Activated CD4-positive, alpha-beta T cell treated with anti-CD3 and anti-CD28 coated beads, Interleukin-2, amount 50 U/mL, for 24 hours (primary cell): Measurements from ENCODE around the gene EIF3A.
"Not testable (repeated sequence)": the region's sequence is repeated elsewhere in the genome, so short reads cannot be mapped to it uniquely, and the experiment has no call there.

ENCODE experiments used
- DNase-seq, 2 donors: peaks; one replicate each; pipeline ENCODE4 v3.0.0-alpha.2; 2020; ENCODE audit warnings: low read depth in 1 of 2, low spot score in 1 of 2

EIF3A gene

DNA sequence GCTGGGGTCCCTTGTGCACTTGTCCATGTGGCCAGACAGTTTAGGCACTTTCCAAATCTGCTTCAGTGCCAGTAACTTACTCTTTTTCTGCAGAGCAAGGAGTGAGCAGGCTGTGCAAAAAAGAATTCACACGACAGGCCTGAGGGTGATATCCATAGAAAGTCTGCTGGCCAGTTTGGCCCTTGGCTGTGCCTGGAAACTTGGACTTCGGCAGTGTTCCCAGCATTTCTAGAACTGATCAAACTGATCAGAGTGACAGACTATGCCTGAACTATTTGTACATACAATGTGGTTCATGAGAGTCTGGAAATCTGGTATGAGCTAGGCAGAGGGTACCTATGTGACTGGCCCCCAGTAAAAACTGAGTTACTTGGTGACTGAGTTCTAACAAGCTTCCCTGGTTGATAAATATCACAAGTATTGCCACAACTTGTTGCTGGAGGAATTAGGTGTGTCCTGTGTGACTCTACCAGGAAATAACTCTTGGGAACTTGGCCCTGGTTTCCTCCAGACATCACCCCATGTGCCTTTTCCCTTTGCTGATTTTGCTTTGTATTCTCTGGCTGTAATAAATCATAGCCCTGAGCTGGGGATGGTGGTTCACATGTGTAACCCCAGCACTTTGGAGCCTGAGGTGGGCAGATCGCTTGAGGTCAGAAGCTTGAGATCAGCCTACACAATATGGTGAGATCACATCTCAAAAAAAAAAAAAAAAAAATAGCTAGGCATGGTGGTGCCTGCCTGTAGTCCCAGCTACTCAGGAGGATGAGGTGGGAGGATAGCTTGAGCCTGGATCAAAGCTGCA, 20.0 kb upstream of the EIF3A start:
- DNase-seq = no peak

- DNase-seq = no peak
Observed at GRCh38 chr10:119098576-119098975, 18.0 kb upstream of the EIF3A start.

DNA sequence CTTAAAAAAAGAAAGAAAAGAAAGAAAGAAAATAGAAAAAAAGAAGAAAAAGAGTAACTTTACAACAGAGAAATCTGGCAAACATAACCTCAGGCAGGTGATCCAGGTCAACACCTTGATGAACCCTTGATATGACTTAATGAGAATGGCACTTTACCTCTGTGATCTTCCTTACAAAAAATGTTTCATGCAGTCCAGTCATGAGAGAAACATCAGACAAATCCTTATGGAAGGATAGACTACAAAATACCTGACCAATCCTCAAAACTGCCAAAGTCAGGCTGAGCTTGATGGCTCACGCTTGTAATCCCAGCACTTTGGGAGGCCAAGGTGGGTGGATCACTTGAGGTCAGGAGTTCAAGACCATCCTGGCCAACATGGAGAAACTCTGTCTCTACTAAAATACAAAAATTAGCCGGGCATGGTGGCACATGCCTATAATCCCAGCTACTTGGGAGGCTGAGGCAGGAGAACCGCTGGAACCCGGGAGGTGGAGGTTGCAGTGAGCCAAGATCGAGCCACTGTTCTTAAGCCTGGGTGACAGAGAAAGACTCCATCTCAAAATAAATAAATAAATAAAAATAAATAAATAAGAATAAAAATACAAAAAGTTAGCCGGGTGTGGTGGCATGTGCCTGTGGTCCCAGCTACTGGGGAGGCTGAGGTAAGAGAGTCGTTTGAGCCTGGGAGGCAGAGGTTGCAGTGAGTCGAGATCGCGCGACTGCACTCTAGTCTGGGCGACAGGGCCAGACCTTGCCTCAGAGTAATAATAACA, 16.2 kb upstream of the EIF3A start:
- not testable (repeated sequence) for DNase-seq

DNA sequence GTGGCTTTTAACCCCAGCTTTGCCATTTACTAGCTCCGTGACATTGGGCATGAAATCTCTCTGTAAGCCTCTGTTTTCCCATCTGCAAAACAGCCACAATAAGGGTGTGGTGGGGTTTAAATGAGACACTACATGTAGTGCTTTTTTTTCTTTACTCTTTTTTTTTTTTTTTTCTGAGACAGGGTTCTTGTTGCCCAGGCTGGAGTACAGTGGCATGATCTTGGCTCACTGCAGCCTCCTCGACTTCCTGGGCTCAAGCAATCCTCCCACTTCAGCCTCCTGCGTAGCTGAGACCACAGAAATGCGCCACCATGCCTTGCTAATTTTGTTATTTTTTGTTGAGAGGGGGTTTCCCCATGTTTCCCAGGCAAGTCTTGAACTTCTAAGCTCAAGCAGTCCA, 15.0 kb upstream of the EIF3A start:
- no peak for DNase-seq

- peak in 1 of 2 donors; percentile 10 for DNase-seq
Observed at GRCh38 chr10:119090968-119091367, 10.4 kb upstream of the EIF3A start.

DNA sequence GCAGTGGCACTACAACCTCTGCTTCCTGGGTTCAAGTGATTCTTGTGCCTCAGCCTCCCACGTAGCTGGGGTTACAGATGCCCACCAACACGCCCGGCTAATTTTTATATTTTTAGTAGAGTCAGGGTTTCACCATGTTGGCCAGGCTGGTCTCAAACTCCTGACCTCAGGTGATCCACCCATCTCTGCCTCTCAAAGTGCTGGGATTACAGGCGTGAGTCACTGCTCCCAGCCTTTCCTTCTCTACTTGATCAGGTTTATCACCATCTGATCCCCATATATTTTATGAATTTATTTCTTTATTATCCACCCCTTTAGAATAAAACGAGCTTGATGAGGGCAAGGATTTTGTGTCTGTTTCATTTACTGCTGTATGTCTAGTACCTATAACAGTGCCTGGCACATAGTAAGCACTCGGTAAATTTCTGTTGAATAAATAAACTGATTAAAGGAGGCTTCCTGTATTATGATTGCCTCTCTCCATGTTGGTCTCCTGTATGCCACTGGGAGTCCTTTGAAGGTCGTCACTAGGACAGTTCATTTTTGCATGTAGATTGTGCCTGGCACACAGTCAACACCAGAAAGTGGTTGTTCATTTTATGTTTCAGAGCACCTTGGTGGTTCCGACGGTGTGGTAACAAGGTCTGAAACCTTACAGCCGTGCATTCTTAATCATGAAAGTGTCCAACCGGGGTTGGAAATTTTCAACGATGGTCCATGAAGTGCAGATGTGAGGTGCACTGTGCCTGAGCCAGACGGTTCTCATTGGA, 9.6 kb upstream of the EIF3A start:
- DNase-seq = peak in 1 of 2 donors; percentile 10

DNA sequence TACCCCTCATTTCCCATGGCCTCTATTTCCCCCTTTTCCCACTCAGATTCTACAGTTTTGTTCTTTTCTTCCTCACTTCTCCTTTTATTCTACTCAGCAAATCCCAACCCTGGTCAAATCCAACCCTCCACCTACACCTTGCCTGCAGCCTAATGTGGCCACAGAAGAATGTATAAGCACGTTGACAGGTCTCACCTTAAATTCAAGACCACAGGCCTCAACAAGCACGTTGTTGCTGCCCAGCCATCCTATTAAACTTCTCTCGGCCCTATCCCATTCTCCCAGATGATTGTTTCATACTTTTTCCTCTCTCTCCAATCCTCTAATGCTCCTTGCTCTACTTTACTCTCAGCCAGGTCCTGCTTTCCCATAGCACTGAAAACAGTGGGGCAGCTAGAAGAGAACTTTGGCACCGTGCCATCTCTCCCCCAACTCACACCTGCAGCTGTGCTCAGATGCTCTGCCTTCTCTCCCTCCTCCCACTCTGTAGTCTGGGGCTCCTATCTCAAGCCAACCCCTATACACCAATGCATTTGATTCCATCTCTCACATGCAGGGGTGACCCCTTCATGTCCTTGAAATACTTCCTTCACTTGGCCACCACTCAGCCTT, 6.8 kb upstream of the EIF3A start:
- DNase-seq = no peak

- DNase-seq = no peak
Observed at GRCh38 chr10:119084896-119085295, 4.3 kb upstream of the EIF3A start.

DNA sequence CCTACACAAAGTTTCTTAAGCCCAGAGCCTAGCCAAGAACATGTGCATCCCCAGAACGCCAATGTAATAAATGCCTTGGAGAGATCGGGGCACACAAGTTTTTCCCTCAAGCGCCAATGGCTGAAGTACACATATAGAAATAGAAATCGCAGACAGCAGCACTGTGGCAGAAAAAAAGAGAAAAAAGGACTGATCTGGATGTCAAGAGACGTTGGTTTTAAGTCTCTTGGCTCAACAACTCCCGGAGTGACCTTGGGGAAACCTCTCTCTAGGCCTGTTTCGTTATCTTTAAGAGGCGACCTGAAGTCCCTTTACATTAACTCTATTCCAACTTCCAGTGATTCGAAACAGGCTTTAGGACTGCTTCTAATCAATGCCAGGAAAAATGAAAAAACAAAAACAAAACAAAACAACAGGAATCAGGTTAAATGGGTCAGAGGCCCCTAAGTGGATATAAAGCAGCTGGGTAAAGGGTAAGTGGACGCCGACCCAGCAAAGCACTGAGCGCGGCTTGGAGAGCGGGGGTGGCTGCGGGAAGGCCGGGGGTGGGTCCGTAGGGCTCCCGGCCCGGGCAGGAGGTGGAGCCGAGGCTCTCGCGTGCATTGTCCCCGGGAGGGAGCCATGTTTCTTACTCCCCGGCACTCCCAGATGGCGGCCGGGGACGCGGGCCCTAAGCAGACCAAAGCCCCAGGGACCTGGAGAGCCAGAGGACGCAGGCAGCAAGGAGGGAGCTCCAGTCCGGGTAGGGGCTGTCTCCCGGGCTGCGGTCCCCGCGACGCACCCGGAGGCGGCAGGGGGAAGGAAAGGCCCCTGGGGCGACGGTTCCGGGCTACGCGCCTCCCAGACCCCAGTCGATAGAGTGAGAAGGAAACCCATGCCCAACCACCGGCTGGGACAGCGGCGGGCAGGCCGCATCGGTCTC, 757 bp downstream of the EIF3A start:
- DNase-seq = peak in 1 of 2 donors; percentile 46

- no peak for DNase-seq
Observed at GRCh38 chr10:119078422-119079179, 2.0 kb downstream of the EIF3A start.

DNA sequence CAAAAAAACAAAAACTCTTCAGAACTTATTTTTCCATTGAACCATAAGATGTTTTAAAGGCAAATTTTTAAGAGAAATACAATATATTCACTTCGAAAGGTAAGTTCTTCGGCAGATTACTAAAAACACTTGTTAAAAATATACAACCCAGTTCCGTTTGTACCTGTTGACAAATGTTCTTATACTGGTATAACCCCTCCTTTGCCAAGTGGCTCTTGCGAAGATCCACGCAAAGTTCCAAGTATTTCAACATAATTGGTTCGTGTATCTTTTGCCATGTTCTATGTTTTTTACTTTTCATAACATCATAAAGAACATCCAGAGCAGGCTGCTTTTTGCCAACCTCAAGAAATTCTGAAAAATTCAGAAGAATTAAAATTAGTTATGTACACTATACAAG, 7.0 kb downstream of the EIF3A start:
- DNase-seq = no peak

GRCh38 chr10:119070395-119071165, 10.0 kb downstream of the EIF3A start:
- DNase-seq = no peak

DNA sequence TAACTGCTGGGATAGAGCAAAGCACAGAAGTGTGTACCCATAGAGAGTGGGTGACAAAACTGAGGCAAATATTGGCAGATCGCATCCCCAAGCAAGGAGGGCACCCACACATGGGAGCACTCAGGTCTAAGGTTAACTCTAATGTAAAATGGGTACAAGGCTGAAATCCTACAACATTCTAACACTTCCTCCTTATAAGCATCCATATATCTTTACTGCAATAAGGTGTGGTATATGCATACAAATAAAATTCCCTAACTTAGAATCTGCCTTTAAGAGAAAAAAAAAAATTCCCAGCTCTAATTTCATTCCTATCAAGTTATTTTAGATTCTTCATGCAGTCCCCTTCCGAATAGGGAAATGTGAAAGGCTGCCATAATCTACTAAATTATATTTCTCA, 18.7 kb downstream of the EIF3A start:
- DNase-seq = no peak

DNA sequence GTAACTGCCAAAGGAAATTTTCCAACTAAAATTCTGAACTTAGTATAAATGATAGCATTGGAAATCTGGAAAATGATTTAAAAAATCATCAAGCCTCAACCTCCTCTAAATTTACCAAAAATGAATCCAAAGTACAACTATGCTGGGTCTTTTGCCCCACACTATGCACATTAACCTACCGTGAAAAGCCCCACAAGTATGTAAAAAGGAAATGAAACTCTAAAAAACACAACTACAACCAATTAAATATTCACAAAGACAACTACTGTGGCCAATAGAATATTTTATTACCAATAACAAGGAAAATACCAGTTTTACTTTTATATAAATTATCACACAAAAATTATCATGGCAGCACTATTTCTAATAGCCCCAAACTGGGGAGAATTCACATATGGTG, 19.3 kb downstream of the EIF3A start:
- no peak for DNase-seq

DNA sequence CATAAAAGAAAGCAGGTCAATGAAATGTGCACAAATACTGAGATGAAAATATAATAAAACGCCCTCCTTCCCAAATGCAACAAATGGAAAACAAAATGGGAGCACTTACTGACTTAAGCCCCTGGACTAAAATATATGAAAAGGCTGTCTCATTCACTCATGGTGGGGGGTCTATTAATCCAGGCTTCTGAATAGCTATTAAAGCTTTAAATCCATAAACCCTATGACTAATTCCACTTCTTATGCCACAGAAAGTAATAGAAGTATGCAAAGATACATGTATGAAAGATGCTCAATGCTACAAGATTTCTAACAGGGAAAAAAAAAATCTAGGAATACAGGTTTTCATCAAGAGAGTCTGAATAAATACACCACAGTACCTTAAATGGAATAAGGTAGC, 20.5 kb downstream of the EIF3A start:
- DNase-seq = no peak

DNA sequence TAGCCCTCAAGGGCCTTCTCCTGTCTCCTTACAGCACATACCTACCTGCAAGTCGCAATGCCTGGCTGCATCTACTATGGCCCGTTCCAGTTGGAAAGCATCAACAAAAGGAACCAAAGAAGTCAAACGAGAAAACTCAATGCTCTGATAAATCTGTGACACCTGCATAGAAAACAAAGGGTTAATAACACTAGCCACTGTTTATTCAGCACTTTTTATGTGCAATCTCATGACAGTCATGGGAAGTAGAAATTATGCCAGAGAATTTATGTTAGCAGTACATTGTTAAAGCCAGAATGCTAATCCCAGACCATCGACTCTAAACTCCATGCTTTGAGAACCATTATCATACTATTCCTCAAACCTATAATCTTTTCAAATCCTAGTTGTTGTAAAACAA, 21.1 kb downstream of the EIF3A start:
- no peak for DNase-seq

DNA sequence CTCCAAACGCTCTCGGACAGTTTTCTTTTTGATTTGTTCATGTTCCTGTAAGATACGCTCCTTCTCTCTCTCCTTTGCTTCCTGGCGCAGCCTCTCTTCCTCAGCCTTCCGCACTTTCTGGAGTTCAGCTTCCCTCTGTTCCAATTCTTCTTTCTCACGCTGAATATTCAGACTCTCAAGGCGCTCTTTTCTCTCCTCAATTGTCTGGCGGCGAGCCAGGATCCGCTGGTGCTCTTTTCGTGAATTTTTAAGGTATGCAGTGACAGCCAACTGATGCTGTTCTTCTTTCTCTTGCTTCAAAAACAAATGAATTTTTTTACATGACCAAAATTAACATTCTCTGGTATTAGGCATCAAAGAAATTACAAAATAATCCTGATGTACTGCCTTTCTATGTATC, 22.6 kb downstream of the EIF3A start:
- DNase-seq = no peak

DNA sequence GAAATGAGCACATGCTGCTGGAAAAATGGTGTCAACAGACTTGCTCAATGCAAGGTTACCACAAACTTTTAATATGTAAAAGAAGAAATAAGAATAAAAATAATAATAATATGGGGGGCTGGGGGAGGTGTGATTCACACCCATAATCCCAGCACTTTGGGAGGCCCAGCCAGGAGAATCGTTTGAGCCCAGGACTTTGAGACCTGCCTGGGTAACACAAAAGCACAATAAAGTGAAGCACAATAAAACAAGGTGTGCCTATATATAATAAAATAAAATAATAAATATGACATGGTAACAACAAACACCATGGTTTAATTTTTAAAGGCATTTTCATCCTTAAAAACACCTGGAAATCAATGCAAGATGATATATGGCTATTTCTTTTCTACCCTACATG, 25.1 kb downstream of the EIF3A start:
- DNase-seq = no peak

DNA sequence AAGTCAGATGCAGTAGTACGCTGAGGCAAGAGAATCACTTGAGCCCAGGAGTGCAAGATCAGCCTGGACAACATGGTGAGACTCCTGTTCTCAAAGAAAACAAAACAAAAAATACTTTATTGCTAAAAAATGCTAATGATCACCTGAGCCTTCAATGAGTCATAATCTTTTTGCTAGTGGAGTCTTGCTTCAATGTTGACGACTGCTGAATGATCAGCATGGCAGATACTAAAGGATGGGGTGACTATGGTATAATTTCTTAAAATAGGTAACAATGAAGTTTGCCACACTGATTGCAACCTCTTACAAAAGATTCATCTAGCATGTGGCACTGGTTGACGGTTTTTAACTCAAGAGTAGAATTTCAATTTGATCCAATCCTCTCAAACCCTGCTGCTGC, 28.8 kb downstream of the EIF3A start:
- DNase-seq = no peak
